ENCODE measurements around the gene RNASE7.

DNA sequence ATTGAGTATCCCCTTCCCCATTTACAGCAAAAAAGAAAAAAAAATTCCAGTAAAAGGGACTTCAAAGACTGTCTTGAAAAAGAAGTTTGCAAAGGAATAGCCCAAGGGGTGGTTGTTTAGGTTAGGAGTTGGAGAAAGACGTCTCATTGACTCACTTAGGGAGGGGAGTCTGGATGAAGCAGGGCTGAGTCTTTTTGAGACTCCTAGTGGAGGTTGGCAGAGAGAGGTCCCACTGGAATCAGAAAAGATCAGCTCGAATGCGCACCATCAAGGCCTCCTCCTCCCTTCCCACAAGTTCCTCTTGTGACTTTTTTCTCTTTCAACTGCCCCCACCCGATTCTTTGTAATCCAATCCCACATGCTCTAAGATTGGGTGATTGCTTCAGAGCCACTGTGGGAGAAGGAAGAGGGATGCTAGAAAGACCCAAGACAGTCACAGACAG, 29.9 kb downstream of the RNASE7 start:
- TF ChIP-seq POLR2A (IDR thresholded peaks at IDR 0.05), result no peak
- TF ChIP-seq, protein P1, sequence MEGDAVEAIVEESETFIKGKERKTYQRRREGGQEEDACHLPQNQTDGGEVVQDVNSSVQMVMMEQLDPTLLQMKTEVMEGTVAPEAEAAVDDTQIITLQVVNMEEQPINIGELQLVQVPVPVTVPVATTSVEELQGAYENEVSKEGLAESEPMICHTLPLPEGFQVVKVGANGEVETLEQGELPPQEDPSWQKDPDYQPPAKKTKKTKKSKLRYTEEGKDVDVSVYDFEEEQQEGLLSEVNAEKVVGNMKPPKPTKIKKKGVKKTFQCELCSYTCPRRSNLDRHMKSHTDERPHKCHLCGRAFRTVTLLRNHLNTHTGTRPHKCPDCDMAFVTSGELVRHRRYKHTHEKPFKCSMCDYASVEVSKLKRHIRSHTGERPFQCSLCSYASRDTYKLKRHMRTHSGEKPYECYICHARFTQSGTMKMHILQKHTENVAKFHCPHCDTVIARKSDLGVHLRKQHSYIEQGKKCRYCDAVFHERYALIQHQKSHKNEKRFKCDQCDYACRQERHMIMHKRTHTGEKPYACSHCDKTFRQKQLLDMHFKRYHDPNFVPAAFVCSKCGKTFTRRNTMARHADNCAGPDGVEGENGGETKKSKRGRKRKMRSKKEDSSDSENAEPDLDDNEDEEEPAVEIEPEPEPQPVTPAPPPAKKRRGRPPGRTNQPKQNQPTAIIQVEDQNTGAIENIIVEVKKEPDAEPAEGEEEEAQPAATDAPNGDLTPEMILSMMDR (IDR thresholded peaks at IDR 0.05), result no peak
- TF ChIP-seq POLR2AphosphoS5 (IDR thresholded peaks at IDR 0.05), result no peak

Measured in prostate gland (tissue), 2 donors.